Calu3 (cell line): Measurements from ENCODE around the gene TMEM169. TPM values are rescaled to one million over a fixed set of nuclear protein-coding genes. Genes with fewer than 3 reads are reported as not detected.

Source experiments
- BruUV-seq: library from RNA; stranded (reverse); fragments of 400-500 nt; replicated peaks from 2 replicates; lab custom pipeline; 2021; lab: Mats Ljungman, UMichigan
- CTCF ChIA-PET: fragments of 300-600 bp; sonication (Branson Sonifier 250); formaldehyde crosslinking; loops from one replicate; lab custom pipeline; 2022; ENCODE audit warnings: antibody characterized with exemption; lab: Charles Lee
- DNase-seq: peaks from one replicate; pipeline ENCODE4 v3.0.0; 2022
- H3K27ac Mint-ChIP-seq: one replicate; pipeline ENCODE4 v1.8.0; 2022; ENCODE audit warnings: mixed read lengths; ENCODE audit not compliant: unreplicated experiment
- H3K27me3 Mint-ChIP-seq: one replicate; pipeline ENCODE4 v1.8.0; 2022; ENCODE audit warnings: mixed read lengths; ENCODE audit not compliant: unreplicated experiment
- H3K36me3 Mint-ChIP-seq: one replicate; pipeline ENCODE4 v1.8.0; 2022; ENCODE audit warnings: mild to moderate bottlenecking, moderate library complexity, mixed read lengths; ENCODE audit not compliant: insufficient read depth, unreplicated experiment
- H3K4me1 Mint-ChIP-seq: one replicate; pipeline ENCODE4 v1.8.0; 2022; ENCODE audit warnings: mild to moderate bottlenecking, low read depth, mixed read lengths; ENCODE audit not compliant: unreplicated experiment
- H3K4me3 Mint-ChIP-seq: one replicate; pipeline ENCODE4 v1.8.0; 2022; ENCODE audit warnings: mild to moderate bottlenecking, low read depth, moderate library complexity, mixed read lengths; ENCODE audit not compliant: unreplicated experiment
- H3K9me3 Mint-ChIP-seq: one replicate; pipeline ENCODE4 v1.8.0; 2022; ENCODE audit warnings: low read depth, mixed read lengths; ENCODE audit not compliant: unreplicated experiment
- CTCF ChIP-seq: fragments of 200-600 bp; IDR thresholded peaks from one replicate; pipeline ENCODE4 v1.8.0; 2022; ENCODE audit warnings: antibody characterized with exemption; ENCODE audit not compliant: unreplicated experiment
- intact Hi-C: fragments of 100-400 bp; cut with micrococcal nuclease; formaldehyde crosslinking; loops from one replicate; pipeline ENCODE4 v1.10.0; 2022; ENCODE audit not compliant: unreplicated experiment
- total RNA-seq: library from RNA; stranded (reverse); gene quantifications from 2 replicates; pipeline ENCODE4 v1.2.3, GENCODE V29; 2022

The TMEM169 gene
- total RNA-seq, 1 experiment from 2014 or later: 9.0 TPM

- H3K27ac Mint-ChIP-seq: no peak overlapping the region
- H3K4me1 Mint-ChIP-seq: peaks cover under 1% of the 10 kb centered on the region
- BruUV-seq: no TSS peak
- no peaks in the 10 kb centered on the region for H3K27me3 Mint-ChIP-seq
- CTCF ChIA-PET: no interaction called here
- intact Hi-C loops: no loop called here
- no peak for TF ChIP-seq CTCF
- H3K36me3 Mint-ChIP-seq: peaks cover 70% of the 10 kb centered on the region
- DNase-seq: no peak
- no peaks in the 10 kb centered on the region for H3K9me3 Mint-ChIP-seq
- no peak overlapping the region for H3K4me3 Mint-ChIP-seq
Observed at GRCh38 chr2:216126943-216127342, 45.2 kb downstream of the TMEM169 start.

- Mint-ChIP-seq H3K27ac (no peak overlapping the region), H3K4me1 (no peaks in the 10 kb centered on the region), H3K4me3 (no peak overlapping the region), H3K27me3 (no peaks in the 10 kb centered on the region), H3K36me3 (peaks cover 66% of the 10 kb centered on the region), H3K9me3 (no peaks in the 10 kb centered on the region)
- no TSS peak for BruUV-seq
- TF ChIP-seq CTCF: no peak
- intact Hi-C loops: no loop called here
- CTCF ChIA-PET: no interaction called here
- DNase-seq: no peak
Observed at GRCh38 chr2:216130346-216130971, 48.7 kb downstream of the TMEM169 start.

- intact Hi-C loops: no loop called here
- DNase-seq: no peak
- Mint-ChIP-seq H3K9me3 (no peaks in the 10 kb centered on the region), H3K27me3 (no peaks in the 10 kb centered on the region), H3K27ac (no peak overlapping the region), H3K36me3 (peaks cover 66% of the 10 kb centered on the region), H3K4me1 (no peaks in the 10 kb centered on the region), H3K4me3 (no peak overlapping the region)
- BruUV-seq: no TSS peak
- TF ChIP-seq CTCF: no peak
- CTCF ChIA-PET: no interaction called here
Observed at GRCh38 chr2:216131175-216131926, 49.6 kb downstream of the TMEM169 start.

- TF ChIP-seq CTCF: no peak
- intact Hi-C loops: no loop called here
- no peak overlapping the region for H3K27ac Mint-ChIP-seq
- DNase-seq: no peak
- H3K4me3 Mint-ChIP-seq: no peak overlapping the region
- CTCF ChIA-PET: no interaction called here
- no peaks in the 10 kb centered on the region for H3K9me3 Mint-ChIP-seq
- H3K4me1 Mint-ChIP-seq: no peaks in the 10 kb centered on the region
- H3K36me3 Mint-ChIP-seq: peaks cover 67% of the 10 kb centered on the region
- H3K27me3 Mint-ChIP-seq: no peaks in the 10 kb centered on the region
- no TSS peak for BruUV-seq
Observed at GRCh38 chr2:216132585-216132984, 50.9 kb downstream of the TMEM169 start.
